GM19463 (cell line): ENCODE results near the gene SNW1.
"Not testable (repeated sequence)": the region's sequence is repeated elsewhere in the genome, so short reads cannot be mapped to it uniquely, and the experiment has no call there.

ENCODE experiments used
- ATAC-seq: cut with Tn5 transposase; IDR thresholded peaks from one replicate; pipeline ENCODE4 v1.9.1; 2021; ENCODE audit warnings: mild to moderate bottlenecking, moderate library complexity; ENCODE audit not compliant: unreplicated experiment

Gene SNW1

GRCh38 chr14:77752799-77753516 lies 8.0 kb downstream of the SNW1 start:
- ATAC-seq: no peak

GRCh38 chr14:77752266-77752665 lies 8.7 kb downstream of the SNW1 start:
- no peak for ATAC-seq

- not testable (repeated sequence) for ATAC-seq
Observed at GRCh38 chr14:77747425-77747824, 13.5 kb downstream of the SNW1 start.

- ATAC-seq: no peak
Observed at GRCh38 chr14:77746064-77746702, 14.8 kb downstream of the SNW1 start.

- no peak for ATAC-seq
Observed at GRCh38 chr14:77741438-77741837, 19.5 kb downstream of the SNW1 start.

- ATAC-seq: no peak
Observed at GRCh38 chr14:77738559-77739250, 22.3 kb downstream of the SNW1 start.

GRCh38 chr14:77730976-77731497 lies 29.9 kb downstream of the SNW1 start:
- ATAC-seq: no peak

GRCh38 chr14:77722301-77722700 lies 38.7 kb downstream of the SNW1 start:
- no peak for ATAC-seq

GRCh38 chr14:77721437-77721836 lies 39.5 kb downstream of the SNW1 start:
- ATAC-seq: no peak

- ATAC-seq: no peak
Observed at GRCh38 chr14:77717608-77718305, 43.2 kb downstream of the SNW1 start.

GRCh38 chr14:77714926-77715325 lies 46.0 kb downstream of the SNW1 start:
- ATAC-seq: no peak

- ATAC-seq: no peak
Observed at GRCh38 chr14:77710364-77710763, 50.6 kb downstream of the SNW1 start.

- no peak for ATAC-seq
Observed at GRCh38 chr14:77709412-77709811, 51.5 kb downstream of the SNW1 start.

- no peak for ATAC-seq
Observed at GRCh38 chr14:77708749-77709148, 52.2 kb downstream of the SNW1 start.

GRCh38 chr14:77707724-77708408 lies 53.1 kb downstream of the SNW1 start, which contains the start of the genes ALKBH1 and SLIRP:
Gene ALKBH1 (minus strand): TSS chr14:77708023. CDS start chr14:77708004, 19 bp downstream.
Gene SLIRP (plus strand): TSS chr14:77708103. CDS start chr14:77708112, 9 bp downstream.
- ATAC-seq: peak; percentile 98

- ATAC-seq: peak; percentile 22
Observed at GRCh38 chr14:77707355-77707723, 53.6 kb downstream of the SNW1 start.

GRCh38 chr14:77691259-77691658 lies 69.7 kb downstream of the SNW1 start:
- no peak for ATAC-seq

- ATAC-seq: no peak
Observed at GRCh38 chr14:77682158-77682553, 78.8 kb downstream of the SNW1 start.

GRCh38 chr14:77681196-77682157 lies 79.5 kb downstream of the SNW1 start:
- ATAC-seq: no peak
